RCC 7860 (cell line): ENCODE results near the gene CLMP.
A peak's percentile ranks its signal among the peaks of the same experiment; 100 is the strongest.
"Not testable (repeated sequence)": the region's sequence is repeated elsewhere in the genome, so short reads cannot be mapped to it uniquely, and the experiment has no call there.

Experiments used
- DNase-seq: peaks from one replicate; pipeline ENCODE4 v3.0.0-alpha.2; 2015; ENCODE audit warnings: low spot score
- FAIRE-seq: peaks from 2 replicates; lab custom pipeline; 2012; peaks lifted over from hg19 to GRCh38; lab: Jason Lieb, UNC

CLMP gene

GRCh38 chr11:123218451-123218850, 23.4 kb upstream of the CLMP start:
- FAIRE-seq (peak; percentile 90), DNase-seq (peak; percentile 81)

DNA sequence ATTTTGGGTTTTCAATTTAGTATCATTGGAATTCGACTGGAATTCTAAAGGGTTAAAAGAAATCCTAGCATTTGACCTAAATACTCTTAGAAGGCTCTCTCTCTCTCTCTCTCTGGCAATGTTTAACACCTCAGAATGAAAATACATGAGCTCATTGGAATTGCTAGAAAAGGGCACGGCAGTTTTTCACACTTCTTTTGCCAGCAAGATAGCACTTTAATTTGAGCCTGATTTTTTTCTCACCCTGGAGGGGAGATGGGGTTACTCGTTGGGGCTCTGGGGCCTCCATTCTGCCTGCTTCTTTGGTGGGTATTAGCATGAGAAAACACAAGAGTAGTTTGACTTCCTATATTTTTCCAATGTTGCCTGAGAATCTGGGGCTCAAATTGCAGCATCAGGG, 22.8 kb upstream of the CLMP start:
- peak; percentile 88 for FAIRE-seq
- peak; percentile 78 for DNase-seq

GRCh38 chr11:123216249-123216648, 21.2 kb upstream of the CLMP start:
- no peak for FAIRE-seq
- DNase-seq = no peak

GRCh38 chr11:123214940-123215339, 19.9 kb upstream of the CLMP start:
- no peak for DNase-seq
- no peak for FAIRE-seq

DNA sequence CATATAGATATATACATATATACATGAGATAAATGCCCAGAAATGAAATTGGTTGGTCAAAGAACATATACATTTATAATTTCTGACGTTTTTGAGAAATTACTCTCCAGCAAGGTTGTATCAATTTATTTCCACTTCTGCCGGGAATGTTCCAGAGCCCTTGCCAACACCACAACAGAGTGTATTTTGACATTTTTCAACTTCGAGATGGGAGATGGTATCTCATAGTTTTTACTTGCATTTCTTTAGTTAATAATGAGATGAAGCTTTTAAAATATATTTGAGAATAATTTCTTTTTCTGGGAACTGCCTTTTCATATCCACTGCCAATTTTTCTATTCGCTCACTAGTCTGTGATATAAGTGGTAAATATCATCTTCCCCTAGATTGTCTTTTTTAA, 19.3 kb upstream of the CLMP start:
- no peak for FAIRE-seq
- DNase-seq = no peak

- FAIRE-seq = no peak
These were observed 18.3 kb upstream of the CLMP start for GRCh38 chr11:123213307-123213771.

GRCh38 chr11:123212406-123212805, 17.4 kb upstream of the CLMP start:
- FAIRE-seq (peak; percentile 42), DNase-seq (no peak)

More at GRCh38 chr11:123213307-123213771, 18.3 kb upstream of the CLMP start:
- no peak for DNase-seq

DNA sequence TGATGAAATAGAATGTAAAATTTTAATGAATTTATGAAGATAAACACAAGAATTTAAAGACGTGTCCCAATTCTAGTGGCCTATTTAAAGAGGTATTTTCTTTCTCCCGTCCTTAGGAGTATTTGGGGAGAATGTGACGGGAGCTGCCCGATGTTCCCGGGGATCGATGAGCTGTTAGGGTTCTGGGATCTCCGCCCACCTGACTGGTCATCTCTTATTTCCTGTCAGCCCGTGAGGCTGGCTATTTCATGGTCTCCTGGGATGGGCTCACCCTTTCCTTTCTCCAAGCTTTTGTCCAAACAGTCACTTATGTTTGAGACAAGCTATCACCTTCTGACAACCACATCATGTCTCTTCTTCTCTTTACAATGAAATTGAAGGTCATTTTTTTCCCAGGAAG, 16.9 kb upstream of the CLMP start:
- no peak for FAIRE-seq
- no peak for DNase-seq

DNA sequence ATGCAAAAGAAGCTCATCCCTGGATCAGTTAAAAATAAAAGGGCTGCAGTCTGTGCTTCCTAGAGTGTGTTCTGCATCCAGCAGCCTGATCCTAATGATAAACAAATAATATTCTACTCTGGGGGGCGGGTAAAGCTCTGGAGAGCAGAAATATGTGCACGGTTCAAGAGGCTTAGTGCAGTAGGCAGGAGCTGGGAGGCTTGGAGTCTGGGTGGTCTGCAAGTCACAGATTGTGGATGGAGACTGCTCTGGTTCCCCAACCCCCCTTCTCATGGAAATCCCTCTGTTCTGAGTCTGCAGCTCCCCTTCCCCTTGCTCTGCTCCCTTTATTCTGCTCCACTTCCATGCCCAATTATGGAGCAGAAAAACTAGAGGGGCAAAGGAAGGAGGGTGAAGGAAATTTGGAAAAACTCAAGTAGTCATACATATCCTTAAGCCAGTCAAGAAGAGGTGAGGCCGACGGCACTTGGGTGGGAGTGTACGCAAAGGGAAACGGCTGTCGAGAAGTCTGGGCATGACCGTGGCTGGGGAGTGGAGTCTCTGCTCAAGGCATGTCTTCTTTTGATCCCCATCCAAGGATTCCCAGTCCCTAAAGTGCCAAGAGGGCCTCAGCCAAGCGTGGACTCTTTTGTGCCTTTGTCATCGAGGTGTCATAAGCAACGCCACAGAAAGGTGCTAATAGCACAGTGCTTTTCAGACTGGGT, 16.3 kb upstream of the CLMP start:
- FAIRE-seq = no peak
- no peak for DNase-seq

DNA sequence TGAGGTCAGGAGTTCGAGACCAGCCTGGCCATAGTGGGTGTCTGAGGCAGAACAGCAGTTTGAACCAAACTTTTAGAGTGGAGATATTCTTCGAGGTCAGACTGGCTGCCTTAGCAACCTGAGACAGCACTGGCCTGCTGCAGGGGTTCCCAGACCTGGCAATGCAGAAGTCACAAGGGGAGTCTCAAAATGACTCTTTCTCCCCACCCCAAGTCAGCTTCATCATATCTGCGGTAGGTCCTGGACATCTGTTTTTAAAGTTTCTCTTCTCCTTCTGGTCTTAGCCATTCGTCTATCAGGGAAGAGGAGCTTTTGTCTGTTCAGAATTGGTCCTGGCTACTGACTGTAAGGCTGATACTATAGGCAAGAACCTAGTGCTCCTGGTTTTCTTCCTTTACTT, 14.5 kb upstream of the CLMP start:
- DNase-seq = no peak
- FAIRE-seq = no peak

GRCh38 chr11:123206791-123207434, 11.9 kb upstream of the CLMP start:
- DNase-seq (no peak), FAIRE-seq (no peak)

DNA sequence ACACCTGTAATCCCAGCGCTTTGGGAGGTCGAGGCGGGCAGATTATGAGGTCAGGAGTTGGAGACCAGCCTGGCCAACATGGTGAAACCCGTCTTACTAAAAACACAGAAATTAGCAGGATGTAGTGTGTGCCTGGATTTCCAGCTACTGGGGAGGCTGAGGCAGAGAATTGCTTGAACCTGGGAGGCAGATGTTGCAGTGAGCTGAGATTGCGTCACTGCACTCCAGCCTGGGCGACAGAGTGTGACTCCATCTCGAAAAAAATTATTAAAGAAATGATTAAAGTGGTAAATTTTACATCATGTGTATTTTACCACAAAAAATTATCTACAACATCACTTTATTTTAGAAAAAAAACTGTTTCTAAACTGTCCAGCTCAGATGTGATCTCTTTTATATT, 11.0 kb upstream of the CLMP start:
- FAIRE-seq, DNase-seq: not testable (repeated sequence)

DNA sequence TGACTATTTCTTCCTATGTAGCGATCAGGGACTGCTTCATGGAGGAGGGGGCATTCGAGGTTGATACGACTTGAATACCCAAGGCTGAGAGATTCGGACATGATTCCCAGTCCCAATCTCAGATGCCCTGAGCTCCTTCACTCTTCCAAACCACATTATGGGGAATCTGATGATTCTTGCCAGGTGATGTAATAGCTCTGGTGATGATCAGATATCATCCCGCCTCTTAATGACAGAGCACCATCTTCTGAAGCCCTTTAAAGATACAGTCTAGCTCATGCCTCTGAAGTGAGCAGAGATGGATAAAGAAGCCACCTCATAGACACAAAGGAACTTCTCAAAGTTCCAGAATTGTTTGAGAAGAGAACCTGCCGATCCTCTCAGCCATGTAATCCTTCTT, 8.9 kb upstream of the CLMP start:
- FAIRE-seq = no peak
- no peak for DNase-seq

GRCh38 chr11:123203471-123203870, 8.4 kb upstream of the CLMP start:
- FAIRE-seq (no peak), DNase-seq (no peak)

GRCh38 chr11:123202155-123203151, 7.4 kb upstream of the CLMP start:
- DNase-seq (no peak), FAIRE-seq (no peak)

GRCh38 chr11:123200264-123200663, 5.2 kb upstream of the CLMP start:
- no peak for DNase-seq
- FAIRE-seq = no peak

- no peak for FAIRE-seq
- peak; percentile 36 for DNase-seq
These were observed 2.7 kb upstream of the CLMP start for GRCh38 chr11:123197711-123198110.

- DNase-seq (no peak), FAIRE-seq (no peak)
These were observed 1.1 kb upstream of the CLMP start for GRCh38 chr11:123196060-123196714.

DNA sequence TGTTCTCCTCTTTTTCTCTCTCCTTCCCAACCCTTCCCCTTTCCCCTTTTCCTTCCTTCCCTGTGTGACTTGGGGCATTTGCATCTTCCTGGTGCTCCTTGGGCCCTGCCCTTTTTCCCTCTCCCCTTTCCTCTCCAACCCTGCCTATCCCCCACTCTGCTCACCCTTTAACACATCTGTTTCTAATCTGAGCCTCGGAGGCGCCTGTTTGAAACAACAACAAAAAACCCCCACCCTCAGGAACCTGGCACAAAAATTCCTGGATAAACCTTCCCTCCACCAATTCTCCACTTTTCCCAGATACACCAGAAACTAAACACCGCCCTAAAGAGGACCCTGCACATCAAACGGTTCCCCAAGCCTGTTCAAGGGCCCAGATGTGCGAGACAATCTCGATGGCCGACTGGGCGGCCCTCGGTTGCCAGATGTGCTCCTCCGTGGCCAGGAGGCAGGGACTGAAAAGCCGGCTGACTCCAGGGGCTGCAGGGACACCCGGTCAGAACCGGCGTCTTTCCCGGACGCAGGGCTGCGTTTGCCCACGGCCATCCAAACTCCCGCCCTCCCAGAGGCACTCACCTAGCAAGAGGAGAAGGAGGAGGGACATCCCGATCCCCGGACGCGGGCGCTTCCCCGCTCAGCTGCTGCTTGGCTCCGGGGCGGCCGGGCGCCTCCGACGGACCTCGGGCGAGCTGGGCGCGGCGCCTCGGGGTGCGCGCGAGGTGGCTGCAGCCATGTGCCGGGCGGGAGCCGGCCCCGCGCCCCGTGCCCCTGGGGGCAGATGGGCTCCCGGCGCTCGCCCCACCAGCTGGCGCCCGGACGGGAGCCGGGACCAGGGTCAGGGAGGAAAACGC, 486 bp downstream of the CLMP start:
- FAIRE-seq = no peak
- no peak for DNase-seq

- no peak for DNase-seq
- FAIRE-seq = no peak
These were observed 1.3 kb downstream of the CLMP start for GRCh38 chr11:123193742-123194141.
